BLaER1 (cell line): ENCODE results near the gene ZNF48.

Experiments used
- H3K27ac ChIP-seq: shearing (Covaris generic); formaldehyde crosslinking; 2 replicates; pipeline ENCODE4 v1.8.1; 2022
- H3K27me3 ChIP-seq: shearing (Covaris generic); formaldehyde crosslinking; 2 replicates; pipeline ENCODE4 v1.8.1; 2022
- H3K36me3 ChIP-seq: shearing (Covaris generic); formaldehyde crosslinking; 2 replicates; pipeline ENCODE4 v1.8.1; 2022
- H3K4me1 ChIP-seq: shearing (Covaris generic); formaldehyde crosslinking; 2 replicates; pipeline ENCODE4 v1.8.1; 2022
- H3K4me2 ChIP-seq: shearing (Covaris generic); formaldehyde crosslinking; 2 replicates; pipeline ENCODE4 v1.8.1; 2022
- H3K4me3 ChIP-seq: shearing (Covaris generic); formaldehyde crosslinking; 2 replicates; pipeline ENCODE4 v1.8.1; 2022
- H3K9ac ChIP-seq: shearing (Covaris generic); formaldehyde crosslinking; 2 replicates; pipeline ENCODE4 v1.8.1; 2022
- H3K9me3 ChIP-seq: shearing (Covaris generic); formaldehyde crosslinking; 2 replicates; pipeline ENCODE4 v1.8.1; 2022
- H4K20me1 ChIP-seq: shearing (Covaris generic); formaldehyde crosslinking; 2 replicates; pipeline ENCODE4 v1.8.1; 2022
- Cebpa-rat ChIP-seq: shearing (Covaris generic); IDR thresholded peaks from 2 replicates; pipeline ENCODE4 v1.8.1; 2022

Gene ZNF48

DNA sequence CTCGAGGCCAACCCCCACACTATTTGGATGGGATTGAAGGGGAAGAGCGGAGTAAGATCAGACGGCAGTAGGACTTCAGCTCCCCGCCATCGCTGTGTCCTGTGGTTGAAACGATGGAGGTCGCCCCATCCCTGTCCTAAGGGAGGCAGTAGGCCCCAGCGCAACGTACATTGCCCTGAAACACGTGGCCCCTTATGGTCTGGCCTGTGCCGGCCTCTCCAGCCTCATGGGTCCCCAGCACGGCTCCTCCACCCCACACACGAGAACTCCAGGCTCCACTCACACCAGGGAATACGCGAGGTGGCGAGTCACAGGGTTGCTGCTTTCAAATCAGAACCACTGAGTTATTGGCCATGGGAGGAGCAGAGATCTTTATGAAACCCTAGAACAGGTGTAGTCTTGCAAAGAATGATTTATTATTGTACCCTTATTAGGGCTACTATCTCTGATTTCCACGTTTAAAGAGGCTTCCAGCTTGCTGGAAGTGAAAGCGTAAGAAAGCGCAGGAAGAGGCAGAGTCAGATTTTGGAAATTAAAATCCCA, 35.3 kb downstream of the ZNF48 start:
- peak overlapping the region; percentile 72 for H3K4me2 ChIP-seq
- no peak for TF ChIP-seq Cebpa-rat
- H4K20me1 ChIP-seq = peaks cover 21% of the 10 kb centered on the region
- peak overlapping the region; percentile 69 for H3K27ac ChIP-seq
- peaks cover 33% of the 10 kb centered on the region for H3K36me3 ChIP-seq
- peaks cover 31% of the 10 kb centered on the region for H3K4me1 ChIP-seq
- H3K9me3 ChIP-seq = no peaks in the 10 kb centered on the region
- no peaks in the 10 kb centered on the region for H3K27me3 ChIP-seq
- peak overlapping the region; percentile 74 for H3K4me3 ChIP-seq
- H3K9ac ChIP-seq = peak overlapping the region; percentile 49; the same call in 1 of the 2 replicates

DNA sequence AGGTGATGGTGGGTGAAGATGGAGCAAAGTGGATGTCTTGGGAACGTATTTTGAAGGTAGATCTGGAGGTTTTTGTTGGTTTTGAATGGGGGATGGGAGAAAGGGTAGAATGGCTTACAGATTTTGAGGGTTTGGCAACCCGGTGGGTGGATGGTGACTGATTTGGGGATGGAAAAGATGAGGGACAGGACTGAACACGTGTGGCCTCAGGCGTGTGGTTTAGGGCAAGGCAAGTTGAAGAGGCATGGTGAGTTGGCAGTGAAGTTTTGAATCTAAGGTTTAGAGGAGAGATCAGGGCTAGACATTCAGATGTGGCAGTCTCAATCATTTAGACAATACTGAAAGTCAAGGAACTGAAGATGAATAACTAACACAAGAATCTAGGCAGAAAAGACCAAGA, 39.6 kb downstream of the ZNF48 start:
- no peaks in the 10 kb centered on the region for H3K36me3 ChIP-seq
- no peak for TF ChIP-seq Cebpa-rat
- H4K20me1 ChIP-seq = no peaks in the 10 kb centered on the region
- H3K27ac ChIP-seq = no peak overlapping the region
- H3K4me2 ChIP-seq = no peak overlapping the region
- H3K4me1 ChIP-seq = peaks cover 8% of the 10 kb centered on the region
- H3K4me3 ChIP-seq = no peak overlapping the region
- H3K27me3 ChIP-seq = no peaks in the 10 kb centered on the region
- no peak overlapping the region for H3K9ac ChIP-seq
- no peaks in the 10 kb centered on the region for H3K9me3 ChIP-seq

DNA sequence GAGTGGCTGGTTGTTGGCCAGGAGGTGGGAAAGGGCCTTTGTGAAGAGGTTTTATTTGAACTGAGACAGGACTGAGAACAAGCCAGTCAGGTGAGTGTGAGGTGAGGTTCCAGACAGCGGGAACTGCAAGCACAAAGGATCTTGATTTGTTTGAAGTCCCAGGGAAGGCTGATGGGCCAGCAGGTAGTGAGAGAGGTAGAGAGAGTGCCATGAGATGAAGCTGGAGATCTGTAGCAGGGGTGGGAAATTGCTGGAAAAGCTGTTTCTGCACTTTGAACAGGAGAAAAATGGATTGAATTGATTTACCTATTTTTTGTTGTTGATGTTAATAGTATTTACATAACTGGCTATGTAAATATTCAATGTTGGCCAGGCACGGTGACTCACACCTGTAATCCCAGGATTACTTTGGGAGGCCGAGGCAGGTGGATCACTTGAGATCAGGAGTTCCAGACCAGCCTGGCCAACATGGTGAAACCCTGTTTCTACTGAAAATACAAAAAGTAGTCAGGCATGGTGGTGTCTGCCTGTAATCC, 42.4 kb downstream of the ZNF48 start:
- Histone ChIP-seq H3K4me1 (no peaks in the 10 kb centered on the region), H3K4me2 (no peak overlapping the region), H3K27ac (no peak overlapping the region), H3K4me3 (no peak overlapping the region), H3K9me3 (no peaks in the 10 kb centered on the region), H3K9ac (no peak overlapping the region), H4K20me1 (no peaks in the 10 kb centered on the region), H3K27me3 (no peaks in the 10 kb centered on the region), H3K36me3 (peaks cover under 1% of the 10 kb centered on the region; the same call in 1 of the 2 replicates)
- no peak for TF ChIP-seq Cebpa-rat

- Histone ChIP-seq H4K20me1 (peaks cover 12% of the 10 kb centered on the region; the same call in 1 of the 2 replicates), H3K9me3 (no peaks in the 10 kb centered on the region), H3K36me3 (peaks cover 13% of the 10 kb centered on the region), H3K9ac (no peak overlapping the region), H3K27ac (no peak overlapping the region), H3K4me3 (no peak overlapping the region), H3K27me3 (no peaks in the 10 kb centered on the region), H3K4me2 (no peak overlapping the region), H3K4me1 (peaks cover 10% of the 10 kb centered on the region)
- no peak for TF ChIP-seq Cebpa-rat
Observed at GRCh38 chr16:30438835-30439234, 43.6 kb downstream of the ZNF48 start.

DNA sequence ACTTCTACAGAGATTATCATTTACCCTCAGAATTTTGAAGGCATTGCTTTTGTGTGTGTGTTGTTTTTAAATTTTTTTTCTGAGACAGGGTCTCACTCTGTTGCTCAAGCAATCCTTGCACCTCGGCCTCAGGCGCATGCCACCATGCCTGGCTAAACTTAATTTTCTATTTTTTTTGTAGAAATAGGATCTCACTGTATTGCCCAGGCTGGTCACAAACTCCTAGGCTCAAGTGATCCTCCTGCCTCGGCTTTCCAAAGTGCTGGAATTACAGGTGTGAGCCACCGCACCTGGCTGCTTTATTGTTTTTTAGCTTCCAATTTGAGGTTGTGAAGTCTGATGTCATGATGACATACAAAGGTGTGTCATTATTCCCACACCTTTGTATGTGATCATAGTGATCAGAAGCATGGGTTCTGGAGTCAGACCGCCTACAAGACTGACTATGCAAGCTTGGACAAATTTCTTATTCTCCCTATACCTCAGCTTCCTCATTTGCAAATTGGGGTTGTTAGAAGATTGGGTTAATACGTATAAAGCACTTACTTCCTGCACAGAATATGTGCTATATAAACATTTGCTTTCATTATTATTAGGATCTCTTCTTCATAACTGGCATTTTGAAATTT, 44.6 kb downstream of the ZNF48 start:
- Histone ChIP-seq H3K4me3 (no peak overlapping the region), H3K4me2 (no peak overlapping the region), H3K9me3 (no peaks in the 10 kb centered on the region), H3K4me1 (peaks cover 20% of the 10 kb centered on the region), H3K27ac (no peak overlapping the region), H3K36me3 (peaks cover 21% of the 10 kb centered on the region), H3K27me3 (no peaks in the 10 kb centered on the region), H4K20me1 (peaks cover 22% of the 10 kb centered on the region; the same call in 1 of the 2 replicates), H3K9ac (no peak overlapping the region)
- TF ChIP-seq Cebpa-rat = no peak

- no peak for TF ChIP-seq Cebpa-rat
- Histone ChIP-seq H3K36me3 (peaks cover 21% of the 10 kb centered on the region), H3K4me2 (peak overlapping the region; percentile 96), H3K9ac (no peak overlapping the region), H3K4me3 (peak overlapping the region; percentile 91; the same call in 1 of the 2 replicates), H3K27me3 (no peaks in the 10 kb centered on the region), H4K20me1 (peaks cover 28% of the 10 kb centered on the region; the same call in 1 of the 2 replicates), H3K4me1 (peaks cover 30% of the 10 kb centered on the region), H3K27ac (no peak overlapping the region), H3K9me3 (no peaks in the 10 kb centered on the region)
Observed at GRCh38 chr16:30443631-30444030, 48.4 kb downstream of the ZNF48 start.

GRCh38 chr16:30444231-30445148, 49.3 kb downstream of the ZNF48 start:
- H3K4me1 ChIP-seq = peaks cover 30% of the 10 kb centered on the region
- TF ChIP-seq Cebpa-rat = no peak
- H3K4me3 ChIP-seq = peak overlapping the region; percentile 91
- no peaks in the 10 kb centered on the region for H3K9me3 ChIP-seq
- peak overlapping the region; percentile 96 for H3K4me2 ChIP-seq
- H3K9ac ChIP-seq = peak overlapping the region; percentile 95
- peaks cover 21% of the 10 kb centered on the region for H3K36me3 ChIP-seq
- peaks cover 28% of the 10 kb centered on the region; the same call in 1 of the 2 replicates for H4K20me1 ChIP-seq
- H3K27ac ChIP-seq = peak overlapping the region; percentile 97
- H3K27me3 ChIP-seq = no peaks in the 10 kb centered on the region

DNA sequence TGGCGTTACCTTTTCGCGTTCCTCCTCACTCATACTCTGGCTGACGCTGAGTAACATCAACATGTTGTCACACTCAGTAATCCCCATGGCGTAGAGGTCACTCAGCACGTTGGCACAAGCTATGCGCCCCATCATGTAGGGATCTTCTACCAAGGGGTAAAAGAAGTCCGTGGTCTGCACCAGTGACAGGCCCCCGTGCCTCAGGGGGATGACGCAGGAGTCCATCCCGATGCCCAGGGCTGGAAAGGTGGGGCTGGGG, 49.9 kb downstream of the ZNF48 start:
- no peaks in the 10 kb centered on the region for H3K27me3 ChIP-seq
- no peak for TF ChIP-seq Cebpa-rat
- H3K9me3 ChIP-seq = no peaks in the 10 kb centered on the region
- peak overlapping the region; percentile 91 for H3K4me3 ChIP-seq
- H3K27ac ChIP-seq = peak overlapping the region; percentile 97
- peaks cover 30% of the 10 kb centered on the region for H3K4me1 ChIP-seq
- peaks cover 21% of the 10 kb centered on the region for H3K36me3 ChIP-seq
- H4K20me1 ChIP-seq = peaks cover 28% of the 10 kb centered on the region; the same call in 1 of the 2 replicates
- H3K9ac ChIP-seq = peak overlapping the region; percentile 95
- H3K4me2 ChIP-seq = peak overlapping the region; percentile 96

GRCh38 chr16:30445408-30446202, 50.4 kb downstream of the ZNF48 start, which contains the start of gene SEPHS2:
SEPHS2 (minus strand) TSS chr16:30445874; CDS start chr16:30445727, 147 bp downstream.
- Histone ChIP-seq H3K9me3 (no peaks in the 10 kb centered on the region), H3K36me3 (peaks cover 21% of the 10 kb centered on the region), H3K27me3 (no peaks in the 10 kb centered on the region), H3K27ac (peak within 1 kb of the TSS; percentile 97), H4K20me1 (peaks cover 28% of the 10 kb centered on the region; the same call in 1 of the 2 replicates), H3K4me1 (peaks cover 33% of the 10 kb centered on the region), H3K9ac (peak within 1 kb of the TSS; percentile 95), H3K4me3 (peak within 1 kb of the TSS; percentile 91), H3K4me2 (peak within 1 kb of the TSS; percentile 96)
- TF ChIP-seq Cebpa-rat = peak; percentile 86
